Measurements from ENCODE around the gene PNMT. TPM values are rescaled to one million over a fixed set of nuclear protein-coding genes. Genes with fewer than 3 reads are reported as not detected.

The PNMT gene
- total RNA-seq, 3 donors from 2014 or later = 0.23 to 2.0 (median 1.5) TPM

DNA sequence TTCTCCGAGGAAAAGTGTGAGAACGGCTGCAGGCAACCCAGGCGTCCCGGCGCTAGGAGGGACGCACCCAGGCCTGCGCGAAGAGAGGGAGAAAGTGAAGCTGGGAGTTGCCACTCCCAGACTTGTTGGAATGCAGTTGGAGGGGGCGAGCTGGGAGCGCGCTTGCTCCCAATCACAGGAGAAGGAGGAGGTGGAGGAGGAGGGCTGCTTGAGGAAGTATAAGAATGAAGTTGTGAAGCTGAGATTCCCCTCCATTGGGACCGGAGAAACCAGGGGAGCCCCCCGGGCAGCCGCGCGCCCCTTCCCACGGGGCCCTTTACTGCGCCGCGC, 31.5 kb downstream of the PNMT start, which contains the start of gene ERBB2:
TSS of gene ERBB2 (plus strand) at position 247 of the 330 bp plus-strand sequence. CDS start 175 bp downstream, outside the sequence.
- TF ChIP-seq, protein P1, sequence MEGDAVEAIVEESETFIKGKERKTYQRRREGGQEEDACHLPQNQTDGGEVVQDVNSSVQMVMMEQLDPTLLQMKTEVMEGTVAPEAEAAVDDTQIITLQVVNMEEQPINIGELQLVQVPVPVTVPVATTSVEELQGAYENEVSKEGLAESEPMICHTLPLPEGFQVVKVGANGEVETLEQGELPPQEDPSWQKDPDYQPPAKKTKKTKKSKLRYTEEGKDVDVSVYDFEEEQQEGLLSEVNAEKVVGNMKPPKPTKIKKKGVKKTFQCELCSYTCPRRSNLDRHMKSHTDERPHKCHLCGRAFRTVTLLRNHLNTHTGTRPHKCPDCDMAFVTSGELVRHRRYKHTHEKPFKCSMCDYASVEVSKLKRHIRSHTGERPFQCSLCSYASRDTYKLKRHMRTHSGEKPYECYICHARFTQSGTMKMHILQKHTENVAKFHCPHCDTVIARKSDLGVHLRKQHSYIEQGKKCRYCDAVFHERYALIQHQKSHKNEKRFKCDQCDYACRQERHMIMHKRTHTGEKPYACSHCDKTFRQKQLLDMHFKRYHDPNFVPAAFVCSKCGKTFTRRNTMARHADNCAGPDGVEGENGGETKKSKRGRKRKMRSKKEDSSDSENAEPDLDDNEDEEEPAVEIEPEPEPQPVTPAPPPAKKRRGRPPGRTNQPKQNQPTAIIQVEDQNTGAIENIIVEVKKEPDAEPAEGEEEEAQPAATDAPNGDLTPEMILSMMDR (IDR thresholded peaks at IDR 0.05) = no peak
- H3K4me1 ChIP-seq (ENCODE audit: low read depth) = peaks cover 35% of the 10 kb centered on the region

DNA sequence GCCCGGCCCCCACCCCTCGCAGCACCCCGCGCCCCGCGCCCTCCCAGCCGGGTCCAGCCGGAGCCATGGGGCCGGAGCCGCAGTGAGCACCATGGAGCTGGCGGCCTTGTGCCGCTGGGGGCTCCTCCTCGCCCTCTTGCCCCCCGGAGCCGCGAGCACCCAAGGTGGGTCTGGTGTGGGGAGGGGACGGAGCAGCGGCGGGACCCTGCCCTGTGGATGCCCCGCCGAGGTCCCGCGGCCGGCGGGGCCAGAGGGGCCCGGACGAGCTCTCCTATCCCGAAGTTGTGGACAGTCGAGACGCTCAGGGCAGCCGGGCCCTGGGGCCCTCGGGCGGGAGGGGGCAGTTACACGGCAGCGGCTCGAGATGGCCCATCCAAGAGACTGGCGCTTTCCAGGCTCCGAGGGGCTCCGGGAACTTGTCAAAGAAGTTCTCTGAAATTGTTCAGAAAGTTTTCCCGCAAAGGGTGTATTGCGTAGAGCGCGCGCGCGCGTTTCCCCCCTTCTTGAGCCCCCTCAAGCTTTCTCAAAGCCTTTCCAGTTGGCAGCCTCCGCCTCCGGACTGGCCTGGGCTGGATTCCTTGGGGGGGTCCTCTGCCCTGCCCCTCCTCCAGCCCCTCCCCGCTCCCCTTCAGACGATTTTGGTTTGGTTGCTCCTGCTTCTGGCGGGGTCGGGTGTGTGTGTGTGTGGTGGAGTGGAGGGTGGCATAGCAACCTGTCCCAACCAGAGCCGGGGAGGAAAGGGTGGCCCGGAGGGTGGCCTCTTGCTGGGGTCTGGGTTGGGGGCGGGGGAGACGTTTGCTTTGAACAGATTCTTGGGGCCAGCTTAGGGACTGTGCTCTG, 32.1 kb downstream of the PNMT start:
- TF ChIP-seq, protein P1 (IDR thresholded peaks at IDR 0.05) = no peak
- intact Hi-C loops (cut with DNase I, micrococcal nuclease) = no loop called here
- H3K4me3 ChIP-seq = peak overlapping the region; percentile 92
- H3K36me3 ChIP-seq (ENCODE audit: low read depth) = no peaks in the 10 kb centered on the region
- DNase-seq (peak in 2 of 3 donors; percentile 47 to 59), ATAC-seq (peak; percentile 47)
- peaks cover 40% of the 10 kb centered on the region for H3K4me1 ChIP-seq (ENCODE audit: low read depth)
- H3K9me3 ChIP-seq = no peaks in the 10 kb centered on the region

More for the DNA sequence above, 31.5 kb downstream of the PNMT start, which contains the start of gene ERBB2:
- ATAC-seq (peak; percentile 82), DNase-seq (peak; percentile 85 to 87 (median 87))
- no peaks in the 10 kb centered on the region for H3K36me3 ChIP-seq (ENCODE audit: low read depth)
- H3K4me3 ChIP-seq = peak within 1 kb of the TSS; percentile 92
- intact Hi-C loops (cut with DNase I, micrococcal nuclease) = no loop called here
- no peaks in the 10 kb centered on the region for H3K9me3 ChIP-seq

DNA sequence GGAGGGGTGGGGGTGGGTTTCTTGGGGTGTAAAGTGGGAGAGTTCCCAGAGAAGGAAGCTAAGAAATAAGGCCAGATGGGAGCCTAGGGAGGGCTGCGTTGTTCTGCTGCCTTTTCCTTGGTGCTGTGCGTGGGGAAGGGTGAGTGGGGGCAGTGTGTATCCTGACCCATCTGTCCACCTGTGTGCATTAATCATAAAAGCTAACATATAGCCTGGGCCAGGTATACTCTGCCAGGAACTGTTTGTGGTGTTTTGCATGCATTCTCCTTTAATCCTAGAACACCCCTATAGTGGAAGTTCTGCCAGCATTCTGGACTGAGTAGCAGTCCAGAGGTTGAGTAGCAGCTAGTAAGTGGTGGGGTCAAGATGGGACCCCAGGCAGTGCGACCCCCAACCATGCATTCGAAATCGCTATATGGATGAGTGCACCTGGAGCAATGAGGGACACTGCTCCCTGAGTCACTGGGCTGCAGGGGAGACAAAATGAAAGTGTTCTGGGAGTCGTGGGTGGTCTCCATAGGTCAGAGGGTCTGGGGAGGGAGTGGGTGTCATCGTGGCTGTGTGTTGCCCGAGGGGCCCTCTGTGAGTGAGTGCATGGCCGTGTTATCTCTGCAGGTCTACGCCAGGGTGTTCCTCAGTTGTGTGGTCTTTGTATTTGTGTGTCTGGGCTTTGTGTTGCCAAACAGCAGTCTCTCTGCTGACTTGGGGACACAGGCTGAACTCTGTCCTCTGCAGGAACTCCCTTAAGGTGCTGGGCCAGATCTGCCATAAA, 32.9 kb downstream of the PNMT start:
- H3K36me3 ChIP-seq (ENCODE audit: low read depth) = no peaks in the 10 kb centered on the region
- DNase-seq = peak in 2 of 3 donors; percentile 75 to 90
- ATAC-seq = peak; percentile 70
- intact Hi-C loops (cut with DNase I, micrococcal nuclease) = no loop called here
- no peaks in the 10 kb centered on the region for H3K9me3 ChIP-seq
- TF ChIP-seq, protein P1 (IDR thresholded peaks at IDR 0.05) = no peak
- H3K4me3 ChIP-seq = peak overlapping the region; percentile 92
- peaks cover 49% of the 10 kb centered on the region for H3K4me1 ChIP-seq (ENCODE audit: low read depth)

DNA sequence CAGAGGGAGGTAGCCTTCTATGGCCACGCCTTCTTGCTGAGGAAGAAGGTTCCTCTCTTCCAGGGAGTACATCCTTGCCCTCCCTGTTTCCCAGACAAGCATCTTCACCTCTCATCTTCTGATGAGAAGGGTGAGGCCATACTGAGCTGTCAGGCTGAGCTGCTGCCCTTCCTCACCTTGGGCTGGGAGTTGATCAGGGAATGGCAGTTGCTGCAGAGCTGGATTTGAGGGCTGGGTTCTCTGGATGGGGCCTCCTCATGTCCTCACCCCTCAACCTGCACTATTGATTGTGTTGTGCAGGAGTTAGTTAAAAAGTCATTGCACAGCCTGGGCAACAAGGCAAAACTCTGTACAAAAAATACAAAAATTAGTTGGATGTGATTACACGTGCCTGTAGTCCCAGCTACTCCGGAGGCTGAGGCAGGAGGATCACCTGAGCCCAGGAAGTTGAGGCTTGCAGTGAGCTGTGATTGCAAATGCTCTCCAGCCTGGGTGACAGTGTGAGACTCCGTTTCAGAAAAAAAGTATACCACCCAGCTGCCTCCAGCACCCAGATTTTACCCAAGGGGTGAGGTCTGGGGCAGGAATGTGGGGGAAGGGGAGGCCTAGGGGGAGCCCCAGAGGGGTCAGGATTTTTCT, 33.6 kb downstream of the PNMT start:
- TF ChIP-seq, protein P1 (IDR thresholded peaks at IDR 0.05) = no peak
- ATAC-seq (no peak), DNase-seq (no peak)
- no peaks in the 10 kb centered on the region for H3K36me3 ChIP-seq (ENCODE audit: low read depth)
- peaks cover 56% of the 10 kb centered on the region for H3K4me1 ChIP-seq (ENCODE audit: low read depth)
- no peak overlapping the region for H3K4me3 ChIP-seq
- H3K9me3 ChIP-seq = no peaks in the 10 kb centered on the region
- intact Hi-C loops (cut with DNase I, micrococcal nuclease) = no loop called here
